ENCODE data around the gene WDR4.
A peak's percentile ranks its signal among the peaks of the same experiment; 100 is the strongest.
"Not testable (repeated sequence)": the region's sequence is repeated elsewhere in the genome, so short reads cannot be mapped to it uniquely, and the experiment has no call there.

WDR4 gene

GRCh38 chr21:42851812-42852665 is 27.3 kb downstream of the WDR4 start:
- no peak for DNase-seq

GRCh38 chr21:42850866-42851391 is 28.4 kb downstream of the WDR4 start:
- peak; percentile 44 for DNase-seq

- DNase-seq, result no peak
These were observed 28.9 kb downstream of the WDR4 start for GRCh38 chr21:42850463-42850862.

GRCh38 chr21:42849759-42850412 is 29.5 kb downstream of the WDR4 start:
- no peak for DNase-seq

GRCh38 chr21:42848932-42849758 is 30.2 kb downstream of the WDR4 start:
- no peak for DNase-seq

- not testable (repeated sequence) for DNase-seq
These were observed 31.0 kb downstream of the WDR4 start for GRCh38 chr21:42848144-42848931.

GRCh38 chr21:42847726-42848125 is 31.6 kb downstream of the WDR4 start:
- DNase-seq, result no peak

- no peak for DNase-seq
These were observed 32.2 kb downstream of the WDR4 start for GRCh38 chr21:42847051-42847707.

GRCh38 chr21:42846221-42846620 is 33.1 kb downstream of the WDR4 start:
- no peak for DNase-seq

- no peak for DNase-seq
These were observed 33.9 kb downstream of the WDR4 start for GRCh38 chr21:42845296-42845965.

- DNase-seq, result no peak
These were observed 34.8 kb downstream of the WDR4 start for GRCh38 chr21:42844411-42845113.

- DNase-seq, result no peak
These were observed 36.3 kb downstream of the WDR4 start for GRCh38 chr21:42843056-42843455.

GRCh38 chr21:42841916-42842655 is 37.3 kb downstream of the WDR4 start:
- DNase-seq, result peak; percentile 1

- DNase-seq, result no peak
These were observed 38.0 kb downstream of the WDR4 start for GRCh38 chr21:42841156-42841915.

GRCh38 chr21:42840411-42841155 is 38.8 kb downstream of the WDR4 start:
- DNase-seq, result peak; percentile 1

GRCh38 chr21:42839271-42840231 is 39.8 kb downstream of the WDR4 start:
- DNase-seq, result peak; percentile 1

- DNase-seq, result not testable (repeated sequence)
These were observed 41.1 kb downstream of the WDR4 start for GRCh38 chr21:42838212-42838690.

Measured in CD4-positive, alpha-beta T cell treated with Interleukin-17A for 4 hours (primary cell).